Suprapubic skin (tissue), 4 donors: ENCODE results near the gene CEPT1. TPM values are rescaled to one million over a fixed set of nuclear protein-coding genes. Genes with fewer than 3 reads are reported as not detected.

Experiments used
- DNase-seq, 2 donors: peaks; one replicate each; pipeline ENCODE4 v3.0.0-alpha.2; 2019; ENCODE audit warnings: low spot score in 2 of 2
- H3K27ac ChIP-seq: fragments of 200-600 bp; sonication (generic); one replicate; pipeline ENCODE4 v1.5.1; 2019
- H3K27me3 ChIP-seq: fragments of 200-600 bp; sonication (generic); one replicate; pipeline ENCODE4 v1.5.1; 2019
- H3K36me3 ChIP-seq: fragments of 200-600 bp; sonication (generic); one replicate; pipeline ENCODE4 v1.5.1; 2019
- H3K4me1 ChIP-seq: fragments of 200-600 bp; sonication (generic); one replicate; pipeline ENCODE4 v1.5.1; 2019
- H3K4me3 ChIP-seq: fragments of 200-600 bp; sonication (generic); one replicate; pipeline ENCODE4 v1.5.1; 2019; ENCODE audit warnings: mild to moderate bottlenecking
- H3K9me3 ChIP-seq: fragments of 200-600 bp; sonication (generic); one replicate; pipeline ENCODE4 v1.5.1; 2019
- CTCF ChIP-seq, 2 donors: fragments of 200-600 bp in 1 of 2; fragments of 450-650 bp in 1 of 2; sonication (generic) in 1 of 2; IDR thresholded peaks; one replicate each; pipeline ENCODE4 v1.5.1; 2016 to 2019; ENCODE audit warnings: antibody characterized with exemption in 2 of 2, mild to moderate bottlenecking in 1 of 2, moderate library complexity in 1 of 2
- EP300 ChIP-seq: sonication (generic); formaldehyde crosslinking; IDR thresholded peaks from one replicate; pipeline ENCODE4 v1.6.1; 2017; ENCODE audit warnings: antibody characterized with exemption
- POLR2A ChIP-seq, 2 donors: fragments of 450-650 bp; IDR thresholded peaks; one replicate each; pipeline ENCODE4 v1.6.1; 2017; ENCODE audit warnings: antibody characterized with exemption in 2 of 2, mild to moderate bottlenecking in 2 of 2, moderate library complexity in 2 of 2
- POLR2AphosphoS5 ChIP-seq, 3 donors: sonication (generic); formaldehyde crosslinking; IDR thresholded peaks; one replicate each; pipeline ENCODE4 v1.6.1; 2017; ENCODE audit warnings: antibody characterized with exemption in 3 of 3
- WGBS: methylation state at CpG from one replicate; pipeline ENCODE4 v1.1.5; 2018; 5-methylcytosine and 5-hydroxymethylcytosine counted together
- total RNA-seq, 4 donors: library from RNA; depleted of rRNA; stranded (reverse); fragments of >200 nt; gene quantifications; one replicate each; pipeline ENCODE4 v1.1.0, GENCODE V29; 2016

CEPT1 gene
- total RNA-seq, 4 donors from 2014 or later: 29.8 to 50.8 (median 36.9) TPM

DNA sequence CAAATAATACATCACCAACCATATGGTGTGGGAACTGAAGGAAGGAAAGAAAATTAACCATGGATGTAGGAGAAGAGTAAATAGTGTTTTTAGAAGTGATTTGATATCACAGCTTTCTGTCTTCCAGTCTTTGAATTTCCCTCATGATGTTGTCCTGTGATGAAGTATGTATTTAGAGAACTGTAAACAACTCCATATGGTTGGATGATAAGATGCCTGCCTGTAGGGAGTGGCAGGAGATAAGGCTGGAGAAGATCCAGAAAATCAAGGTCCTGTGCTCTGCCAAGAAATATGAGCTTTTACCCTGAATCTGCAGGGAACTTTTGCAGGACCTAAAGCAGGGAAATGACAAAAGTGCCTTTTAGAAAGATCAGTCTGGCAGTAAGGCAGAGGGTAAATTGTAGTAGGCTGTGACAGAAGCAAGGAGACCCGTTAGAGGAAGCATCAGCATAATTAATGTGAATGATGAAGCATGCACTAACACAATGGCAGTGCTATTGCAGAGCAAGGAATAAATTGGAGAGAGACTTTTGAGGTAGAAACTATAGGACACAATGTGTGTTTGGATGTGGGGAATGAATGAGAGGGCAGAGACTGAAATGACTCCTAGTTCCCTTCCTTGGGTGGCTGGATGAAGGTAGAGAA, 21.9 kb downstream of the CEPT1 start:
- Histone ChIP-seq H3K27ac (no peak overlapping the region), H3K36me3 (peaks cover 14% of the 10 kb centered on the region), H3K4me1 (no peaks in the 10 kb centered on the region), H3K9me3 (no peaks in the 10 kb centered on the region), H3K4me3 (no peak overlapping the region), H3K27me3 (no peaks in the 10 kb centered on the region)
- TF ChIP-seq POLR2AphosphoS5 (IDR thresholded peaks at IDR 0.05): no peak
- TF ChIP-seq EP300: no peak
- TF ChIP-seq CTCF (IDR thresholded peaks at IDR 0.05): no peak
- TF ChIP-seq POLR2A (IDR thresholded peaks at IDR 0.05): no peak
- 39% methylated on average over 1 of the region's 1 CpG for WGBS
- DNase-seq: no peak

GRCh38 chr1:111162488-111162880, 22.5 kb downstream of the CEPT1 start:
- Histone ChIP-seq H3K9me3 (no peaks in the 10 kb centered on the region), H3K4me3 (no peak overlapping the region), H3K4me1 (no peaks in the 10 kb centered on the region), H3K27ac (no peak overlapping the region), H3K36me3 (peaks cover 14% of the 10 kb centered on the region), H3K27me3 (no peaks in the 10 kb centered on the region)
- DNase-seq: no peak
- TF ChIP-seq EP300 (no peak), POLR2A (IDR thresholded peaks at IDR 0.05) (no peak), POLR2AphosphoS5 (IDR thresholded peaks at IDR 0.05) (no peak), CTCF (IDR thresholded peaks at IDR 0.05) (no peak)
- WGBS: 97% methylated on average over 2 of the region's 2 CpGs

GRCh38 chr1:111163363-111163762, 23.3 kb downstream of the CEPT1 start:
- peaks cover 18% of the 10 kb centered on the region for H3K36me3 ChIP-seq
- no peak overlapping the region for H3K4me3 ChIP-seq
- H3K4me1 ChIP-seq: no peaks in the 10 kb centered on the region
- no peak overlapping the region for H3K27ac ChIP-seq
- TF ChIP-seq POLR2A (IDR thresholded peaks at IDR 0.05) (no peak), CTCF (IDR thresholded peaks at IDR 0.05) (no peak), POLR2AphosphoS5 (IDR thresholded peaks at IDR 0.05) (no peak)
- DNase-seq: no peak
- H3K27me3 ChIP-seq: no peaks in the 10 kb centered on the region
- no peaks in the 10 kb centered on the region for H3K9me3 ChIP-seq
- 94% methylated on average over 4 of the region's 4 CpGs for WGBS

- WGBS: 78% methylated on average over 2 of the region's 2 CpGs
- TF ChIP-seq POLR2AphosphoS5 (IDR thresholded peaks at IDR 0.05): no peak
- no peak for TF ChIP-seq CTCF (IDR thresholded peaks at IDR 0.05)
- TF ChIP-seq POLR2A (IDR thresholded peaks at IDR 0.05): no peak
- TF ChIP-seq EP300: no peak
- no peak overlapping the region for H3K4me3 ChIP-seq
- peaks cover 18% of the 10 kb centered on the region for H3K36me3 ChIP-seq
- no peaks in the 10 kb centered on the region for H3K27me3 ChIP-seq
- no peak overlapping the region for H3K27ac ChIP-seq
- H3K4me1 ChIP-seq: no peaks in the 10 kb centered on the region
- no peaks in the 10 kb centered on the region for H3K9me3 ChIP-seq
- DNase-seq: no peak
Measured at GRCh38 chr1:111164151-111164550, 24.1 kb downstream of the CEPT1 start.

GRCh38 chr1:111172463-111172862, 32.4 kb downstream of the CEPT1 start:
- no peaks in the 10 kb centered on the region for H3K4me1 ChIP-seq
- H3K4me3 ChIP-seq: no peak overlapping the region
- DNase-seq: no peak
- TF ChIP-seq CTCF (IDR thresholded peaks at IDR 0.05) (no peak), POLR2A (IDR thresholded peaks at IDR 0.05) (no peak), EP300 (no peak), POLR2AphosphoS5 (IDR thresholded peaks at IDR 0.05) (no peak)
- H3K9me3 ChIP-seq: no peaks in the 10 kb centered on the region
- peaks cover 54% of the 10 kb centered on the region for H3K36me3 ChIP-seq
- H3K27me3 ChIP-seq: no peaks in the 10 kb centered on the region
- no peak overlapping the region for H3K27ac ChIP-seq
